ENCODE measurements around the gene TMEM131L. TPM values are rescaled to one million over a fixed set of nuclear protein-coding genes. Genes with fewer than 3 reads are reported as not detected.

The TMEM131L gene
- total RNA-seq, 4 donors from 2014 or later, result 17.7 to 43.9 (median 24.8) TPM

DNA sequence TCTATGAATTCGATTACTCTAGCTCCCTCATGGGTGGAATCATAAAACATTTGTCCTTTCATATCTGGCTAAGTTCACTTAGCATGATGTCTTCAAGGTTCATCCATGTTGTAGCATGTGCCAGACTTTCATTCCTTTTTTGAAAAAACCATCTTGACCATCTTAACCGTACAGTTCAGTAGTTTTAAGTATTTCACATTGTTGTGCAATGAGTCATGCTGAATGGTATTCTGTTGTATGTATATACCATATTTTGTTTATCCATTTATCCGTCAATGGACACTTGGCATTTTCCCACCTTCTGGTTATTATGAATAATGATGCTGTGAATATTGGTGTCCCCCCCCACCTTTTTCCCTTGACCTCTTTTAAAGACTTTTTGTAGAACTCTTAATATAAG lies 145.5 kb downstream of the TMEM131L start:
- TF ChIP-seq CTCF (IDR thresholded peaks at IDR 0.05), result no peak
- ATAC-seq (ENCODE audit: low FRiP score) (no peak), DNase-seq (ENCODE audit: low spot score) (no peak)

DNA sequence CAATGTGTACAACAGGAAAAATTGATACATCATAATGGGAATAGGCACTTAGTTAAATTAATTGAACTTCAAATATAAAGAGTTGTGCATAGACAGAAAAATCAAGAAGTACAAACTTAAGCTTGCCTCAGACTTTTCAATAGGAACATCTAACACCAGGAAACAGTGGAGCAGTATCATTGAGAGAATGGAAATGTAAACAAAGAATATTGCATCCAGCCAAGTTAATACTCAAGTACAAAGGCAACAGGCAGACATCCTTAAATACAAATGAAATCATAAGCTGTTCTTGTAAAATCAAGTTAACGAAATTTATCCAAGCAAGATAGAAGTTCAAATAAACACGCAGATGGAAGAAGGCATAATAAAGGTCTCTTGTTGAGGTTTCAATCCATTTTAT lies 146.7 kb downstream of the TMEM131L start:
- DNase-seq (ENCODE audit: low spot score) (no peak), ATAC-seq (ENCODE audit: low FRiP score) (no peak)
- no peak for TF ChIP-seq CTCF (IDR thresholded peaks at IDR 0.05)

DNA sequence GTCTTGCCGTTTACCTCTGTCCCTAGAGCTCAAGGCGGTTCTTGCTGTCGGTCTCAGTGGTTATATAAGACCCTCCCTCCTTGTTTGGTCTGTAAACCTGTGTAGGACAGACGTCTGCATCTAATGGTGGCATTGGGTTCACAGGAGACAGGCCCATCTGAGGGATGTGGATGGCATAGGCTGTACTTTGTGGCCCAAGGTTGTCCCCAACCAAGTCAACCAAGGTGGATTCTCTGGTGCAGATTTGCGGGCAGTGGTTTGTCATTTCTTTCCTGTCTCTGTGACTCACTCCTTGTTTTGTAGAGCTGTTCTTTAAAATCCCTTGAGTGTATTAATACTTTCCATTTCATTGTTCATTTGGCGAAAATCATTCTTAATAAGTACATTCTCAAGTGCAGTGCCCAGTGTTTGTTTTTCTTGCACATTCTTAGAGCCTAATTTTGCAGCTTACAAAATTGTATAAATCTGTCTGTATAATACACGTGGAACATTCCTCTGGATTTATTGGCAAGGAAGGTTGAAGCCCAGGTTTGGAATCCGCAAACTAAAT lies 149.9 kb downstream of the TMEM131L start:
- no peak for DNase-seq (ENCODE audit: low spot score)
- no peak for TF ChIP-seq CTCF (IDR thresholded peaks at IDR 0.05)
- ATAC-seq (ENCODE audit: low FRiP score), result no peak

- no peak for TF ChIP-seq CTCF (IDR thresholded peaks at IDR 0.05)
- ATAC-seq (ENCODE audit: low FRiP score), result no peak
- DNase-seq (ENCODE audit: low spot score), result no peak
Observed at GRCh38 chr4:153618833-153619232, 152.7 kb downstream of the TMEM131L start.

DNA sequence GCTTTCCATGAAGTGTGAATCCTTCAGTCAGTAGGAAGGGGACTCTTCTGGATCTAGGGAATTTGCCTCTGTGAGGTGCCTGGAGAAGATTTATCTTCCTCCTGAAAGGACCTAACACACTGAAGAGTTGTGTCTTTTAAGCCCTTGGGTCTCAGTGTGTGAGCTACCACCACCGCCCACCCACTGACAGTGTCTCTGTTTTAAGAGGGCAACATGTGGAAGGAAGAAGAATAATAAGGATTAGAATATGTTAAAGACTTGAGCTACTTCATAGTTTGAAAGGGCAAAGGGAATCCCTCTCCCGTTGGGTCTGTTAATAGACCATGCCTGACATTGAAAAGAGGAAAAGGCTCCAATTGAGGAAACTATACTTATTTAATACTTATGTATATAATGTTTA lies 153.7 kb downstream of the TMEM131L start:
- no peak for ATAC-seq (ENCODE audit: low FRiP score)
- no peak for TF ChIP-seq CTCF (IDR thresholded peaks at IDR 0.05)
- DNase-seq (ENCODE audit: low spot score), result no peak

DNA sequence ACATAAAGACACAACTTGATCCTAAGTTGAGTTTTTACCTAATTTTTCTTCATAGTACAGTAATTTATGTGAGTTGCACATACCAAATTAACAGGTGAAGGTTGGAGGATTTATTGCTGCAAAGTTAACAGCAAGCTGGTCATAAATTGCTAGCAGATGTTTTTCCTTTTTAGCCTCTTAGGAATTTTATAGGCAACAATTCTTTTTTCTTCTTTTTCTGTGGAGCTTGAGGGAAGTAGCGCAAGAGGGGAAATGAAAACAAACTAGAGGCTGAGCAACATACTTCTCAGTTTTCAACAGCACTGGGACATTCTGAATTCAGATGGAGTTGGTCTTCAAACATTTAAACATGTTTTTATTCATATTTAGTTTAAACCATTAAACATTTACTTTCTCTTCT lies 154.2 kb downstream of the TMEM131L start:
- DNase-seq (ENCODE audit: low spot score), result no peak
- no peak for ATAC-seq (ENCODE audit: low FRiP score)
- TF ChIP-seq CTCF (IDR thresholded peaks at IDR 0.05), result no peak

DNA sequence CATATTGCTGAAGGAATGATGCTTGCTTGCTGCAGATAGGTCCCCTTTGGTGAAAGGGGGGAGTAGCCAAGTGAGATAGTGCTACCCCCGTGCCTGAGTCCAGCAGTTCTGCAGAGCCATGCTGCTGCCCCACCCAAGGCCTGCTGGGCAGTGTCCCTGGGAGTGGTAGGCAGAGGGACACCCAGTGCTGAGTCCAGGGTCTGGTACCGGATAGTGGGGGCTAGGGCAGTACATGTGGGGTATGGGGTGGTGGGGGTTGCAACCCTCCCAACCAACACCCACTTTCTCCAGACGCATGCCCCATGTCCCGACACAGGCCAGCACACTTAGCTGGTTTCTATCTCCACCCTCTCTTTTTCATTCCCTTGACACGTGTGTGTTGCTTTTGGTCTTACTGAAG lies 155.9 kb downstream of the TMEM131L start:
- ATAC-seq (ENCODE audit: low FRiP score), result no peak
- DNase-seq (ENCODE audit: low spot score), result no peak
- TF ChIP-seq CTCF (IDR thresholded peaks at IDR 0.05), result no peak
